ENCODE results near the gene ARAP1.

Gene ARAP1

GRCh38 chr11:72719144-72719543, 33.1 kb downstream of the ARAP1 start:
- no peak for DNase-seq
- TF ChIP-seq CTCF (IDR thresholded peaks at IDR 0.05; ENCODE audit: low read depth, low read length): no peak
- Histone ChIP-seq H3K4me3 (ENCODE audit: low read depth, low read length) (no peak overlapping the region), H3K36me3 (peaks cover 11% of the 10 kb centered on the region; the same call in 1 of the 2 replicates), H3K27ac (no peak overlapping the region), H3K9me3 (ENCODE audit: severe bottlenecking) (no peaks in the 10 kb centered on the region), H3K27me3 (ENCODE audit: insufficient read depth, low read depth, severe bottlenecking) (no peaks in the 10 kb centered on the region)

GRCh38 chr11:72718101-72718501, 34.1 kb downstream of the ARAP1 start:
- no peak for TF ChIP-seq CTCF (IDR thresholded peaks at IDR 0.05; ENCODE audit: low read depth, low read length)
- no peaks in the 10 kb centered on the region for H3K9me3 ChIP-seq (ENCODE audit: severe bottlenecking)
- no peaks in the 10 kb centered on the region for H3K27me3 ChIP-seq (ENCODE audit: insufficient read depth, low read depth, severe bottlenecking)
- no peak overlapping the region for H3K27ac ChIP-seq
- peaks cover 11% of the 10 kb centered on the region; the same call in 1 of the 2 replicates for H3K36me3 ChIP-seq
- DNase-seq: no peak
- H3K4me3 ChIP-seq (ENCODE audit: low read depth, low read length): no peak overlapping the region

DNA sequence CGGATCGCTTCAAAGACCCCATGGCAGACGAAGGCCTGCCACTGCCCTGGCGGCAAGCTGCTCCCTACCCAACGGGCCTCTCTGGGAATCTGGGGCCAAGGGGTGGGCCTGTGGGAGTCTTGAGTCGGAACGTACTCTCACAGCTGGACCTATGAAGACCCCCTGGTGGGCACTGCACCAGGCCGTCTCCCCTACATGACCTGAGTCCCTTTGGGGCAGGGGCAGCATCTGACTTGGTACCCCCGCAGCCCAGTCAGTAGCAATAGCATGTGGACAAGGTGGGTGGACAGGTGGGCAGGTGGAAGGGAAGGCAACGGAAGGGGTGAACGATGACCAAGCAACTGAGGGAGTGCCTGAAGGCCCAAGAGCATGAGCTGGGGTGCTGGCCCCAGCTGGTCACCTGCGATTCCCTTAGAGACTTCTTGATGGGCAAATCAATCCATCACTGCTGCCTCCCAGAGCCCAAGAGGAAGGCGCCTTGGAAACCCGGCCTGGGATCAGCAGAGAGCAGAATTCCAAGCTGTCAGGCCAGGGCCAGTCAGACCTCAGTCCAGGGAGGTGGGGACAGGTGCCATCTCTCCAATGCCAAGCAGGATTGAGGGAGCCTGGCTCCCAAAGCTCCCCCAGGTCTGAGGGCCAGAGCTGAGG, 35.3 kb downstream of the ARAP1 start:
- H3K9me3 ChIP-seq (ENCODE audit: severe bottlenecking): no peaks in the 10 kb centered on the region
- H3K4me3 ChIP-seq (ENCODE audit: low read depth, low read length): no peak overlapping the region
- no peak for DNase-seq
- H3K27ac ChIP-seq: no peak overlapping the region
- peaks cover 8% of the 10 kb centered on the region; the same call in 1 of the 2 replicates for H3K36me3 ChIP-seq
- TF ChIP-seq CTCF (IDR thresholded peaks at IDR 0.05; ENCODE audit: low read depth, low read length): no peak
- H3K27me3 ChIP-seq (ENCODE audit: insufficient read depth, low read depth, severe bottlenecking): no peaks in the 10 kb centered on the region

- H3K9me3 ChIP-seq (ENCODE audit: severe bottlenecking): no peaks in the 10 kb centered on the region
- DNase-seq: no peak
- H3K27me3 ChIP-seq (ENCODE audit: insufficient read depth, low read depth, severe bottlenecking): no peaks in the 10 kb centered on the region
- H3K27ac ChIP-seq: no peak overlapping the region
- TF ChIP-seq CTCF (IDR thresholded peaks at IDR 0.05; ENCODE audit: low read depth, low read length): no peak
- H3K4me3 ChIP-seq (ENCODE audit: low read depth, low read length): no peak overlapping the region
- peaks cover 8% of the 10 kb centered on the region; the same call in 1 of the 2 replicates for H3K36me3 ChIP-seq
These were observed 35.9 kb downstream of the ARAP1 start for GRCh38 chr11:72716290-72716689.

DNA sequence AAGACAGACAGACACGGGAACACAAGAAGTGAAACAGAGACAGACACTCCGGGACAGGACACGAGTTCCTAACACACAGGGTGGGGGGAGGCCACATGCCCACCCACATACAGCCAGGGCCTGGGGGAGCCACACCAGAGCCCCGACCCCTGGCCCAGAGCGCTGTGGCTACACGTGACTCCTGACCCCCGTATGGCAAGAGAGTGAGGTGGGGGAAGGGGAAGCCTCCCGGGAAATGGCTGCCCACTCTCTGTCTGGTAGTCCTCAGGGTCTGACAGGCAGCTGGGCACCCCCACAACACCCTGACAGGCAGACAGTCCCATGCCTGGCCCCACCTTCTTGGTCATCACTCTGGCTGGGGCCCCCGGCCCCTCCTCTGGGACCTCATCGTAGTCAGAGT, 39.4 kb downstream of the ARAP1 start:
- Histone ChIP-seq H3K4me3 (ENCODE audit: low read depth, low read length) (no peak overlapping the region), H3K9me3 (ENCODE audit: severe bottlenecking) (no peaks in the 10 kb centered on the region), H3K27ac (no peak overlapping the region), H3K36me3 (peaks cover 7% of the 10 kb centered on the region), H3K27me3 (ENCODE audit: insufficient read depth, low read depth, severe bottlenecking) (no peaks in the 10 kb centered on the region)
- no peak for TF ChIP-seq CTCF (IDR thresholded peaks at IDR 0.05; ENCODE audit: low read depth, low read length)
- DNase-seq: no peak

Data from WERI-Rb-1 (cell line).